ENCODE measurements around the gene FHIP1A. TPM values are rescaled to one million over a fixed set of nuclear protein-coding genes. Genes with fewer than 3 reads are reported as not detected.

The FHIP1A gene
- total RNA-seq, 1 donor from 2014 or later = 11.5 TPM

GRCh38 chr4:151436093-151436518 is 27.1 kb downstream of the FHIP1A start:
- H3K27me3 ChIP-seq (ENCODE audit: control insufficient read depth, insufficient read depth, low read length) = no peaks in the 10 kb centered on the region
- no peaks in the 10 kb centered on the region for H3K36me3 ChIP-seq (ENCODE audit: control insufficient read depth, insufficient read depth, low read length)
- DNase-seq (ENCODE audit: low read depth) = no peak
- no peak for TF ChIP-seq CTCF (IDR thresholded peaks at IDR 0.05; ENCODE audit: insufficient read depth, low read length, poor library complexity, severe bottlenecking)
- no peak overlapping the region for H3K4me3 ChIP-seq (ENCODE audit: low read depth, low read length)

- DNase-seq (ENCODE audit: low read depth) = no peak
- no peaks in the 10 kb centered on the region for H3K27me3 ChIP-seq (ENCODE audit: control insufficient read depth, insufficient read depth, low read length)
- no peak overlapping the region for H3K4me3 ChIP-seq (ENCODE audit: low read depth, low read length)
- no peak for TF ChIP-seq CTCF (IDR thresholded peaks at IDR 0.05; ENCODE audit: insufficient read depth, low read length, poor library complexity, severe bottlenecking)
- H3K36me3 ChIP-seq (ENCODE audit: control insufficient read depth, insufficient read depth, low read length) = no peaks in the 10 kb centered on the region
Observed at GRCh38 chr4:151437505-151437904, 28.5 kb downstream of the FHIP1A start.

GRCh38 chr4:151438154-151438553 is 29.2 kb downstream of the FHIP1A start:
- no peaks in the 10 kb centered on the region for H3K27me3 ChIP-seq (ENCODE audit: control insufficient read depth, insufficient read depth, low read length)
- H3K4me3 ChIP-seq (ENCODE audit: low read depth, low read length) = no peak overlapping the region
- DNase-seq (ENCODE audit: low read depth) = no peak
- no peak for TF ChIP-seq CTCF (IDR thresholded peaks at IDR 0.05; ENCODE audit: insufficient read depth, low read length, poor library complexity, severe bottlenecking)
- no peaks in the 10 kb centered on the region for H3K36me3 ChIP-seq (ENCODE audit: control insufficient read depth, insufficient read depth, low read length)

GRCh38 chr4:151439320-151439719 is 30.3 kb downstream of the FHIP1A start:
- Histone ChIP-seq H3K27me3 (ENCODE audit: control insufficient read depth, insufficient read depth, low read length) (no peaks in the 10 kb centered on the region), H3K4me3 (ENCODE audit: low read depth, low read length) (no peak overlapping the region), H3K36me3 (ENCODE audit: control insufficient read depth, insufficient read depth, low read length) (no peaks in the 10 kb centered on the region)
- no peak for TF ChIP-seq CTCF (IDR thresholded peaks at IDR 0.05; ENCODE audit: insufficient read depth, low read length, poor library complexity, severe bottlenecking)
- no peak for DNase-seq (ENCODE audit: low read depth)

- H3K36me3 ChIP-seq (ENCODE audit: control insufficient read depth, insufficient read depth, low read length) = no peaks in the 10 kb centered on the region
- H3K27me3 ChIP-seq (ENCODE audit: control insufficient read depth, insufficient read depth, low read length) = no peaks in the 10 kb centered on the region
- no peak for DNase-seq (ENCODE audit: low read depth)
- no peak overlapping the region for H3K4me3 ChIP-seq (ENCODE audit: low read depth, low read length)
- TF ChIP-seq CTCF (IDR thresholded peaks at IDR 0.05; ENCODE audit: insufficient read depth, low read length, poor library complexity, severe bottlenecking) = no peak
Observed at GRCh38 chr4:151442002-151442401, 33.0 kb downstream of the FHIP1A start.

- TF ChIP-seq CTCF (IDR thresholded peaks at IDR 0.05; ENCODE audit: insufficient read depth, low read length, poor library complexity, severe bottlenecking) = no peak
- no peak for DNase-seq (ENCODE audit: low read depth)
Observed at GRCh38 chr4:151443247-151443646, 34.3 kb downstream of the FHIP1A start.

More at GRCh38 chr4:151443247-151443646, 34.3 kb downstream of the FHIP1A start:
- no peaks in the 10 kb centered on the region for H3K27me3 ChIP-seq (ENCODE audit: control insufficient read depth, insufficient read depth, low read length)
- H3K4me3 ChIP-seq (ENCODE audit: low read depth, low read length) = no peak overlapping the region
- H3K36me3 ChIP-seq (ENCODE audit: control insufficient read depth, insufficient read depth, low read length) = no peaks in the 10 kb centered on the region

Measured in kidney epithelial cell (primary cell).